Measurements from ENCODE around the gene CACNA1C. TPM values are rescaled to one million over a fixed set of nuclear protein-coding genes. Genes with fewer than 3 reads are reported as not detected.

CACNA1C gene
- total and polyA plus RNA-seq, 2 of the 4 experiments (the other 2 are of a cell fraction): 1.6 to 2.6 TPM

DNA sequence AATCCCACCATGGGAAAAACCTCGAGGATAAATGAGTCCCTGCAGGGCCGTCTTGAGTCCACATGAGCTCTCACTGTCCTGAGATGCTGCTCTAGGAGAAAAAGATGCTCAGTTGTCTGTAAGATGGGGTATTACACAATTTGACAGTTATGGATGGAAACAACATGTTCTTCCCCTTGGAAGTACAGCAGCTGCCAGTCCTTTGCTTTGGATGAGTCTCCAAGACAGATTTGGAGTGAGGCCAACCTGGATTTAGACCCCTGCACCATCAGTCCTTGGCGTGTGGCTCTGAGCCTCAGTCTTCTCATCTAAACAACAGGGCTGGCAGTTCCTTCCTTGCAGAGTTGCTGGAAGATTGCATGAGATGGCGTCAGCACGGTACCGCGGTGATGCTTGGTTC lies 432.9 kb downstream of the CACNA1C start:
- DNase-seq: no peak
- BruUV-seq (replicated peaks): no TSS peak
- no peaks in the 10 kb centered on the region for H3K9me3 ChIP-seq (ENCODE audit: control insufficient read depth, insufficient read depth, low read length)
- H3K18ac ChIP-seq (ENCODE audit: low read depth, low read length): no peak overlapping the region
- H4K5ac ChIP-seq (ENCODE audit: low read depth, low read length): no peak overlapping the region
- dilution Hi-C loops (cut with HindIII; ENCODE audit: low sequenced_read_pairs, unreplicated experiment) (no loop called here), in situ Hi-C loops (cut with MboI; ENCODE audit: low sequenced_read_pairs) (no loop called here), intact Hi-C loops (cut with micrococcal nuclease) (no loop called here)
- no peak overlapping the region for H2AK5ac ChIP-seq (ENCODE audit: low read depth, low read length)
- H2AFZ ChIP-seq (replicated peaks; ENCODE audit: low read length, poor library complexity): no peak overlapping the region
- no peaks in the 10 kb centered on the region for H3K79me1 ChIP-seq (ENCODE audit: low read depth in 1 of 2, low read length in 2 of 2)
- TF ChIP-seq BHLHE40 (IDR thresholded peaks at IDR 0.05; ENCODE audit: low read depth, low read length): no peak
- TF ChIP-seq CHD1 (IDR thresholded peaks at IDR 0.05; ENCODE audit: low read depth, low read length): no peak
- TF ChIP-seq, protein P1, sequence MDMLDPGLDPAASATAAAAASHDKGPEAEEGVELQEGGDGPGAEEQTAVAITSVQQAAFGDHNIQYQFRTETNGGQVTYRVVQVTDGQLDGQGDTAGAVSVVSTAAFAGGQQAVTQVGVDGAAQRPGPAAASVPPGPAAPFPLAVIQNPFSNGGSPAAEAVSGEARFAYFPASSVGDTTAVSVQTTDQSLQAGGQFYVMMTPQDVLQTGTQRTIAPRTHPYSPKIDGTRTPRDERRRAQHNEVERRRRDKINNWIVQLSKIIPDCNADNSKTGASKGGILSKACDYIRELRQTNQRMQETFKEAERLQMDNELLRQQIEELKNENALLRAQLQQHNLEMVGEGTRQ (IDR thresholded peaks at IDR 0.05; ENCODE audit: low read depth, low read length): no peak
- no peak for TF ChIP-seq POLR2A (IDR thresholded peaks at IDR 0.05; ENCODE audit: low read depth, low read length)
- no peak for TF ChIP-seq MXI1 (IDR thresholded peaks at IDR 0.05; ENCODE audit: borderline replicate concordance, low read depth, low read length)
- TF ChIP-seq NFE2L2 (IDR thresholded peaks at IDR 0.05; ENCODE audit: low read depth, low read length): no peak
- TF ChIP-seq MAFK (IDR thresholded peaks at IDR 0.05; ENCODE audit: low read depth, low read length): no peak
- TF ChIP-seq, protein P2, sequence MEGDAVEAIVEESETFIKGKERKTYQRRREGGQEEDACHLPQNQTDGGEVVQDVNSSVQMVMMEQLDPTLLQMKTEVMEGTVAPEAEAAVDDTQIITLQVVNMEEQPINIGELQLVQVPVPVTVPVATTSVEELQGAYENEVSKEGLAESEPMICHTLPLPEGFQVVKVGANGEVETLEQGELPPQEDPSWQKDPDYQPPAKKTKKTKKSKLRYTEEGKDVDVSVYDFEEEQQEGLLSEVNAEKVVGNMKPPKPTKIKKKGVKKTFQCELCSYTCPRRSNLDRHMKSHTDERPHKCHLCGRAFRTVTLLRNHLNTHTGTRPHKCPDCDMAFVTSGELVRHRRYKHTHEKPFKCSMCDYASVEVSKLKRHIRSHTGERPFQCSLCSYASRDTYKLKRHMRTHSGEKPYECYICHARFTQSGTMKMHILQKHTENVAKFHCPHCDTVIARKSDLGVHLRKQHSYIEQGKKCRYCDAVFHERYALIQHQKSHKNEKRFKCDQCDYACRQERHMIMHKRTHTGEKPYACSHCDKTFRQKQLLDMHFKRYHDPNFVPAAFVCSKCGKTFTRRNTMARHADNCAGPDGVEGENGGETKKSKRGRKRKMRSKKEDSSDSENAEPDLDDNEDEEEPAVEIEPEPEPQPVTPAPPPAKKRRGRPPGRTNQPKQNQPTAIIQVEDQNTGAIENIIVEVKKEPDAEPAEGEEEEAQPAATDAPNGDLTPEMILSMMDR (conservative IDR thresholded peaks at IDR 0.05; ENCODE audit: low read depth, low read length): no peak
- TF ChIP-seq FOS (IDR thresholded peaks at IDR 0.05; ENCODE audit: low read depth, low read length): no peak
- TF ChIP-seq, protein P3, sequence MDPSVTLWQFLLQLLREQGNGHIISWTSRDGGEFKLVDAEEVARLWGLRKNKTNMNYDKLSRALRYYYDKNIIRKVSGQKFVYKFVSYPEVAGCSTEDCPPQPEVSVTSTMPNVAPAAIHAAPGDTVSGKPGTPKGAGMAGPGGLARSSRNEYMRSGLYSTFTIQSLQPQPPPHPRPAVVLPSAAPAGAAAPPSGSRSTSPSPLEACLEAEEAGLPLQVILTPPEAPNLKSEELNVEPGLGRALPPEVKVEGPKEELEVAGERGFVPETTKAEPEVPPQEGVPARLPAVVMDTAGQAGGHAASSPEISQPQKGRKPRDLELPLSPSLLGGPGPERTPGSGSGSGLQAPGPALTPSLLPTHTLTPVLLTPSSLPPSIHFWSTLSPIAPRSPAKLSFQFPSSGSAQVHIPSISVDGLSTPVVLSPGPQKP (IDR thresholded peaks at IDR 0.05; ENCODE audit: borderline replicate concordance, low read depth, low read length): no peak
- TF ChIP-seq CEBPB (IDR thresholded peaks at IDR 0.05; ENCODE audit: low read depth, low read length): no peak
- TF ChIP-seq RAD21 (IDR thresholded peaks at IDR 0.05; ENCODE audit: low read length): no peak
- no peak for TF ChIP-seq MAZ (IDR thresholded peaks at IDR 0.05; ENCODE audit: borderline replicate concordance, low read depth, low read length)
- no peak for TF ChIP-seq SMC3 (IDR thresholded peaks at IDR 0.05; ENCODE audit: low read depth, low read length)
- TF ChIP-seq RCOR1 (IDR thresholded peaks at IDR 0.05; ENCODE audit: insufficient replicate concordance, low read length): no peak
- no peak for TF ChIP-seq RFX5 (IDR thresholded peaks at IDR 0.05; ENCODE audit: low read depth, low read length)
- 90% methylated on average over 5 of the region's 7 CpGs; no CpG with 5 or more reads in 1 of the 2 experiments for WGBS, 2 experiments (ENCODE audit: extremely low coverage in 2 of 2, insufficient read length in 1 of 2)
- no peak overlapping the region for H3K27ac ChIP-seq (ENCODE audit: insufficient read depth, low read length)
- no peak overlapping the region for H3K4me3 ChIP-seq (ENCODE audit: insufficient read depth, low read depth, low read length)
- H3K9me1 ChIP-seq (ENCODE audit: insufficient read depth, low read length): no peaks in the 10 kb centered on the region; the same call in 1 of the 2 replicates
- H3K14ac ChIP-seq (replicated peaks; ENCODE audit: low read depth, low read length): no peak overlapping the region
- H3K27me3 ChIP-seq (ENCODE audit: control insufficient read depth, insufficient read depth, low read length): peaks cover 31% of the 10 kb centered on the region
- peaks cover 7% of the 10 kb centered on the region; the same call in 1 of the 2 replicates for H3K36me3 ChIP-seq (ENCODE audit: control insufficient read depth, insufficient read depth, low read length)
- peaks cover 4% of the 10 kb centered on the region; the same call in 1 of the 2 replicates for H4K20me1 ChIP-seq (ENCODE audit: insufficient read depth, low read length)
- H3K23ac ChIP-seq (ENCODE audit: low read depth, low read length): no peak overlapping the region
- H4K91ac ChIP-seq (ENCODE audit: insufficient read depth, low read depth, low read length): no peak overlapping the region
- no peak overlapping the region for H2BK20ac ChIP-seq (ENCODE audit: low read depth, low read length)
- H3K4ac ChIP-seq (ENCODE audit: low read depth, low read length): no peak overlapping the region
- no peak overlapping the region for H3K9ac ChIP-seq (ENCODE audit: low read depth, low read length)
- no peak overlapping the region for H2BK5ac ChIP-seq (ENCODE audit: low read depth, low read length, poor library complexity, severe bottlenecking)
- H3K56ac ChIP-seq (ENCODE audit: extremely low read depth, insufficient read depth, low read length): no peak overlapping the region
- H3K4me1 ChIP-seq (ENCODE audit: control insufficient read depth, insufficient read depth, low read length): peaks cover 10% of the 10 kb centered on the region; the same call in 1 of the 2 replicates
- POLR2A ChIA-PET (ENCODE audit: unreplicated experiment): no interaction called here
- H2BK15ac ChIP-seq (ENCODE audit: low read depth, low read length): no peak overlapping the region
- no peak overlapping the region for H3K4me2 ChIP-seq (ENCODE audit: low read depth, low read length)
- H2BK120ac ChIP-seq (ENCODE audit: low read depth, low read length): no peak overlapping the region
- no peak overlapping the region for H4K8ac ChIP-seq (ENCODE audit: low read depth in 2 of 2, low read length in 2 of 2)
- no peak for ATAC-seq (ENCODE audit: low read depth)
- no peak overlapping the region for H2AK9ac ChIP-seq (replicated peaks; ENCODE audit: low read depth, low read length, poor library complexity)
- CTCF ChIA-PET: interaction anchor here (0.5 to 0.6 kb wide), 2 partner anchors 18 to 128 kb away, joined by 3 to 4 read pairs; no protein-coding TSS in a partner anchor

Measured in IMR-90 (cell line).